Subcutaneous abdominal adipose tissue (tissue), 5 donors: Measurements from ENCODE around the gene CHCHD6.

Experiments
- H3K27ac ChIP-seq: one replicate; pipeline ENCODE4 v1.7.0; 2013; ENCODE audit warnings: low read depth, mild to moderate bottlenecking, inconsistent platforms, low read length, moderate library complexity
- H3K27me3 ChIP-seq, 5 donors: one replicate each; pipeline ENCODE4 v1.7.0; 2013; ENCODE audit warnings: low read length in 5 of 5, inconsistent platforms in 1 of 5; ENCODE audit not compliant: control insufficient read depth in 5 of 5, insufficient read depth in 4 of 5
- H3K36me3 ChIP-seq, 5 donors: one replicate each; pipeline ENCODE4 v1.7.0; 2013; ENCODE audit warnings: low read length in 5 of 5; ENCODE audit not compliant: control insufficient read depth in 5 of 5, insufficient read depth in 5 of 5
- H3K4me1 ChIP-seq, 5 donors: one replicate each; pipeline ENCODE4 v1.7.0; 2013; ENCODE audit warnings: low read length in 5 of 5, mild to moderate bottlenecking in 3 of 5, moderate library complexity in 1 of 5; ENCODE audit not compliant: control insufficient read depth in 5 of 5, insufficient read depth in 5 of 5
- H3K4me3 ChIP-seq, 5 donors: one replicate each; pipeline ENCODE4 v1.7.0; 2013; ENCODE audit warnings: low read length in 5 of 5, low read depth in 1 of 5
- H3K9ac ChIP-seq, 5 donors: one replicate each; pipeline ENCODE4 v1.7.0; 2013; ENCODE audit warnings: low read length in 5 of 5, mild to moderate bottlenecking in 4 of 5, moderate library complexity in 3 of 5
- H3K9me3 ChIP-seq, 5 donors: one replicate each; pipeline ENCODE4 v1.7.0; 2013; ENCODE audit warnings: low read length in 5 of 5; ENCODE audit not compliant: control insufficient read depth in 5 of 5
- donor health status: healthy.
- donor health status: healthy.
- donor health status: healthy.
- donor health status: healthy.
- donor health status: healthy.

Gene CHCHD6

GRCh38 chr3:126851934-126852333 is 147.9 kb downstream of the CHCHD6 start:
- Histone ChIP-seq H3K4me3 (no peak overlapping the region), H3K4me1 (no peaks in the 10 kb centered on the region), H3K27ac (no peak overlapping the region), H3K27me3 (no peaks in the 10 kb centered on the region), H3K9me3 (no peaks in the 10 kb centered on the region), H3K9ac (no peak overlapping the region), H3K36me3 (no peaks in the 10 kb centered on the region)

- Histone ChIP-seq H3K4me1 (no peaks in the 10 kb centered on the region), H3K9me3 (no peaks in the 10 kb centered on the region), H3K9ac (no peak overlapping the region), H3K4me3 (no peak overlapping the region), H3K27me3 (no peaks in the 10 kb centered on the region), H3K36me3 (no peaks in the 10 kb centered on the region), H3K27ac (no peak overlapping the region)
These were observed 148.5 kb downstream of the CHCHD6 start for GRCh38 chr3:126852511-126852910.

GRCh38 chr3:126854666-126855065 is 150.6 kb downstream of the CHCHD6 start:
- no peak overlapping the region for H3K4me3 ChIP-seq
- H3K9ac ChIP-seq = no peak overlapping the region
- no peaks in the 10 kb centered on the region for H3K27me3 ChIP-seq
- no peak overlapping the region for H3K27ac ChIP-seq
- H3K4me1 ChIP-seq = no peaks in the 10 kb centered on the region
- H3K9me3 ChIP-seq = no peaks in the 10 kb centered on the region
- peaks cover 0 to under 1% (median 0%) of the 10 kb centered on the region in 5 donors for H3K36me3 ChIP-seq

GRCh38 chr3:126855374-126855773 is 151.3 kb downstream of the CHCHD6 start:
- Histone ChIP-seq H3K4me1 (no peaks in the 10 kb centered on the region), H3K27me3 (no peaks in the 10 kb centered on the region), H3K4me3 (no peak overlapping the region), H3K36me3 (peaks cover 0 to 2% (median 0%) of the 10 kb centered on the region in 5 donors), H3K27ac (no peak overlapping the region), H3K9ac (no peak overlapping the region), H3K9me3 (no peaks in the 10 kb centered on the region)

- Histone ChIP-seq H3K4me3 (no peak overlapping the region), H3K36me3 (peaks cover 0 to 2% (median 0%) of the 10 kb centered on the region in 5 donors), H3K4me1 (no peaks in the 10 kb centered on the region)
These were observed 153.9 kb downstream of the CHCHD6 start for GRCh38 chr3:126857928-126858327.

GRCh38 chr3:126858401-126858800 is 154.4 kb downstream of the CHCHD6 start:
- Histone ChIP-seq H3K27ac (no peak overlapping the region), H3K36me3 (peaks cover 0 to 2% (median 0%) of the 10 kb centered on the region in 5 donors), H3K4me3 (no peak overlapping the region), H3K9ac (no peak overlapping the region), H3K9me3 (no peaks in the 10 kb centered on the region), H3K27me3 (no peaks in the 10 kb centered on the region), H3K4me1 (no peaks in the 10 kb centered on the region)

More at GRCh38 chr3:126857928-126858327, 153.9 kb downstream of the CHCHD6 start:
- H3K27ac ChIP-seq = no peak overlapping the region
- no peak overlapping the region for H3K9ac ChIP-seq
- H3K27me3 ChIP-seq = no peaks in the 10 kb centered on the region
- no peaks in the 10 kb centered on the region for H3K9me3 ChIP-seq

GRCh38 chr3:126858887-126859286 is 154.8 kb downstream of the CHCHD6 start:
- no peak overlapping the region for H3K4me3 ChIP-seq
- no peak overlapping the region for H3K9ac ChIP-seq
- H3K9me3 ChIP-seq = peaks cover 0 to 1% (median 0%) of the 10 kb centered on the region in 5 donors
- H3K4me1 ChIP-seq = no peaks in the 10 kb centered on the region
- H3K27ac ChIP-seq = no peak overlapping the region
- H3K36me3 ChIP-seq = peaks cover 0 to 2% (median 0%) of the 10 kb centered on the region in 5 donors
- H3K27me3 ChIP-seq = no peaks in the 10 kb centered on the region

GRCh38 chr3:126859415-126860246 is 155.6 kb downstream of the CHCHD6 start:
- Histone ChIP-seq H3K27ac (no peak overlapping the region), H3K27me3 (peaks cover 0 to 2% (median 0%) of the 10 kb centered on the region in 5 donors), H3K4me1 (no peaks in the 10 kb centered on the region)

GRCh38 chr3:126865736-126866135 is 161.7 kb downstream of the CHCHD6 start:
- no peak overlapping the region for H3K27ac ChIP-seq
- no peak overlapping the region for H3K4me3 ChIP-seq
- H3K36me3 ChIP-seq = peaks cover 0 to 4% (median 0%) of the 10 kb centered on the region in 5 donors
- peaks cover 0 to 8% (median 6%) of the 10 kb centered on the region in 5 donors for H3K4me1 ChIP-seq
- H3K9ac ChIP-seq = no peak overlapping the region
- H3K9me3 ChIP-seq = peaks cover 0 to 3% (median 0%) of the 10 kb centered on the region in 5 donors
- peaks cover 0 to 2% (median 0%) of the 10 kb centered on the region in 5 donors for H3K27me3 ChIP-seq

More at GRCh38 chr3:126859415-126860246, 155.6 kb downstream of the CHCHD6 start:
- Histone ChIP-seq H3K9me3 (peaks cover 0 to 3% (median 0%) of the 10 kb centered on the region in 5 donors), H3K36me3 (peaks cover 0 to 4% (median 2%) of the 10 kb centered on the region in 5 donors), H3K4me3 (no peak overlapping the region), H3K9ac (no peak overlapping the region)

GRCh38 chr3:126866175-126866759 is 162.2 kb downstream of the CHCHD6 start:
- Histone ChIP-seq H3K4me3 (no peak overlapping the region), H3K4me1 (peaks cover 0 to 8% (median 6%) of the 10 kb centered on the region in 5 donors), H3K27ac (no peak overlapping the region), H3K9me3 (peaks cover 0 to 3% (median 0%) of the 10 kb centered on the region in 5 donors), H3K9ac (no peak overlapping the region), H3K36me3 (peaks cover 0 to 4% (median 0%) of the 10 kb centered on the region in 5 donors), H3K27me3 (peaks cover 0 to 2% (median 0%) of the 10 kb centered on the region in 5 donors)
